Calu3 (cell line): Measurements from ENCODE around the gene MEF2A. TPM values are rescaled to one million over a fixed set of nuclear protein-coding genes. Genes with fewer than 3 reads are reported as not detected.

ENCODE experiments used
- BruUV-seq: library from RNA; stranded (reverse); fragments of 400-500 nt; replicated peaks from 2 replicates; lab custom pipeline; 2021; lab: Mats Ljungman, UMichigan
- CTCF ChIA-PET: fragments of 300-600 bp; sonication (Branson Sonifier 250); formaldehyde crosslinking; loops from one replicate; lab custom pipeline; 2022; ENCODE audit warnings: antibody characterized with exemption; lab: Charles Lee
- DNase-seq: peaks from one replicate; pipeline ENCODE4 v3.0.0; 2022
- H3K27ac Mint-ChIP-seq: one replicate; pipeline ENCODE4 v1.8.0; 2022; ENCODE audit warnings: mixed read lengths; ENCODE audit not compliant: unreplicated experiment
- H3K27me3 Mint-ChIP-seq: one replicate; pipeline ENCODE4 v1.8.0; 2022; ENCODE audit warnings: mixed read lengths; ENCODE audit not compliant: unreplicated experiment
- H3K36me3 Mint-ChIP-seq: one replicate; pipeline ENCODE4 v1.8.0; 2022; ENCODE audit warnings: mild to moderate bottlenecking, moderate library complexity, mixed read lengths; ENCODE audit not compliant: insufficient read depth, unreplicated experiment
- H3K4me1 Mint-ChIP-seq: one replicate; pipeline ENCODE4 v1.8.0; 2022; ENCODE audit warnings: mild to moderate bottlenecking, low read depth, mixed read lengths; ENCODE audit not compliant: unreplicated experiment
- H3K4me3 Mint-ChIP-seq: one replicate; pipeline ENCODE4 v1.8.0; 2022; ENCODE audit warnings: mild to moderate bottlenecking, low read depth, moderate library complexity, mixed read lengths; ENCODE audit not compliant: unreplicated experiment
- H3K9me3 Mint-ChIP-seq: one replicate; pipeline ENCODE4 v1.8.0; 2022; ENCODE audit warnings: low read depth, mixed read lengths; ENCODE audit not compliant: unreplicated experiment
- intact Hi-C: fragments of 100-400 bp; cut with micrococcal nuclease; formaldehyde crosslinking; loops from one replicate; pipeline ENCODE4 v1.10.0; 2022; ENCODE audit not compliant: unreplicated experiment
- total RNA-seq: library from RNA; stranded (reverse); gene quantifications from 2 replicates; pipeline ENCODE4 v1.2.3, GENCODE V29; 2022
- TF ChIP-seq, protein P1 (sequence below): fragments of 200-600 bp; IDR thresholded peaks from one replicate; pipeline ENCODE4 v1.8.0; 2022; ENCODE audit warnings: antibody characterized with exemption; ENCODE audit not compliant: unreplicated experiment

Gene MEF2A
- total RNA-seq, 1 experiment from 2014 or later: 33.6 TPM

DNA sequence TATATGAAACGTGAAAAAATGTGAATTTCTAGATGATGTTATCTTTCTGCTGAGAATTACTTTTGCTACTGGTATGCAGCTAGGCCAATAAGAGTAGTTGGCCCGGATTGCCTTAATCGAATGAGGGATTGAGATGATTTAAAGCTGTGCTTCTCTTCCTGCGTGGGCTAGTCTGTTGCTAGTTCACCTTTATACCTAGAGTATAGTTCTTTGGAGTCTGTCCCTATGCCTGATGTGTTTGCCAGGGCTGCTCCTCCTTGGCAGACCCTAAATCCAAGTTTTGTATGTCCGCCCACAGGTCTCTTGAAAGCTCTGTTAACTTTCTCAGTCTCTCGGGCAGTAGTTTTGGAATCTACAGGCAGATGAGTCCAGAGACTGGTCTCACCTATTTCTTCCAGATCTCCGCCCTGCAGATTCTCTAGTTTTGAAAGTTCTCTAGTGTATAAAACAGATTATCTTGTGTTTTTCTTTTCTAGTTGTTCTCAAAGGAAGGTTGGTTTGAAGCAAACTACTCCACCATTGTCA, 64.9 kb downstream of the MEF2A start:
- no peak for DNase-seq
- H3K27ac Mint-ChIP-seq: no peak overlapping the region
- peaks cover 45% of the 10 kb centered on the region for H3K4me1 Mint-ChIP-seq
- no peak overlapping the region for H3K4me3 Mint-ChIP-seq
- CTCF ChIA-PET: interaction anchor here (0.6 kb wide), 2 partner anchors 25 to 102 kb away, joined by 3 to 5 read pairs; partner anchors contain the start of gene LYSMD4
- no peaks in the 10 kb centered on the region for H3K27me3 Mint-ChIP-seq
- H3K36me3 Mint-ChIP-seq: no peaks in the 10 kb centered on the region
- BruUV-seq: no TSS peak
- TF ChIP-seq, protein P1, sequence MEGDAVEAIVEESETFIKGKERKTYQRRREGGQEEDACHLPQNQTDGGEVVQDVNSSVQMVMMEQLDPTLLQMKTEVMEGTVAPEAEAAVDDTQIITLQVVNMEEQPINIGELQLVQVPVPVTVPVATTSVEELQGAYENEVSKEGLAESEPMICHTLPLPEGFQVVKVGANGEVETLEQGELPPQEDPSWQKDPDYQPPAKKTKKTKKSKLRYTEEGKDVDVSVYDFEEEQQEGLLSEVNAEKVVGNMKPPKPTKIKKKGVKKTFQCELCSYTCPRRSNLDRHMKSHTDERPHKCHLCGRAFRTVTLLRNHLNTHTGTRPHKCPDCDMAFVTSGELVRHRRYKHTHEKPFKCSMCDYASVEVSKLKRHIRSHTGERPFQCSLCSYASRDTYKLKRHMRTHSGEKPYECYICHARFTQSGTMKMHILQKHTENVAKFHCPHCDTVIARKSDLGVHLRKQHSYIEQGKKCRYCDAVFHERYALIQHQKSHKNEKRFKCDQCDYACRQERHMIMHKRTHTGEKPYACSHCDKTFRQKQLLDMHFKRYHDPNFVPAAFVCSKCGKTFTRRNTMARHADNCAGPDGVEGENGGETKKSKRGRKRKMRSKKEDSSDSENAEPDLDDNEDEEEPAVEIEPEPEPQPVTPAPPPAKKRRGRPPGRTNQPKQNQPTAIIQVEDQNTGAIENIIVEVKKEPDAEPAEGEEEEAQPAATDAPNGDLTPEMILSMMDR: no peak
- intact Hi-C loops: no loop called here
- peaks cover 2% of the 10 kb centered on the region for H3K9me3 Mint-ChIP-seq

GRCh38 chr15:99631255-99631654, 65.5 kb downstream of the MEF2A start:
- no peaks in the 10 kb centered on the region for H3K36me3 Mint-ChIP-seq
- H3K27me3 Mint-ChIP-seq: no peaks in the 10 kb centered on the region
- TF ChIP-seq, protein P1: no peak
- peaks cover 2% of the 10 kb centered on the region for H3K9me3 Mint-ChIP-seq
- CTCF ChIA-PET: interaction anchor here (0.6 kb wide), 1 partner anchor 26 kb away, joined by 5 read pairs; no protein-coding TSS in a partner anchor
- no peak overlapping the region for H3K4me3 Mint-ChIP-seq
- no TSS peak for BruUV-seq
- H3K4me1 Mint-ChIP-seq: peaks cover 45% of the 10 kb centered on the region
- H3K27ac Mint-ChIP-seq: no peak overlapping the region
- intact Hi-C loops: no loop called here
- DNase-seq: no peak

GRCh38 chr15:99632521-99632920, 66.7 kb downstream of the MEF2A start:
- DNase-seq: no peak
- H3K36me3 Mint-ChIP-seq: no peaks in the 10 kb centered on the region
- intact Hi-C loops: no loop called here
- H3K9me3 Mint-ChIP-seq: peaks cover 2% of the 10 kb centered on the region
- H3K27ac Mint-ChIP-seq: no peak overlapping the region
- H3K27me3 Mint-ChIP-seq: no peaks in the 10 kb centered on the region
- H3K4me1 Mint-ChIP-seq: peaks cover 32% of the 10 kb centered on the region
- no TSS peak for BruUV-seq
- TF ChIP-seq, protein P1: no peak
- CTCF ChIA-PET: no interaction called here
- H3K4me3 Mint-ChIP-seq: no peak overlapping the region

DNA sequence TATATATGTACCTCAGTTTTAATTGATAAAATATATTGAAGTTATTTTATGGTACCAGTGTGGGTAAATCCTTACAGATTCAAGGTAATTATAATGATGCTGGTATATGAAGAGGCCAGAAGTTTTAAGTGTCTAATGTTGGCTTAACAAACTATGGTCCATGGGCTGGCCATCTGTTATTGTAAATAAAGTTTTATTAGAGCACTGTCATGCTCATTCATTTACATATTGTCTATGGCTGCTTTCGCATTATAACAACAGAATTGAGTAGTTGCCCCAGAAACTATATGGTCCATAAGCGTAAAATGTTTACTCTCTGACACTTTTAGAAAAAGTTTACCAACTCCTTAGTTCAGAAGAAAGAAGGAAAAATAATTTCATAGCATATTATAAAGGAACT, 67.9 kb downstream of the MEF2A start:
- BruUV-seq: no TSS peak

More for the DNA sequence above, 67.9 kb downstream of the MEF2A start:
- H3K27ac Mint-ChIP-seq: no peak overlapping the region
- no peak overlapping the region for H3K4me3 Mint-ChIP-seq
- H3K36me3 Mint-ChIP-seq: peaks cover 6% of the 10 kb centered on the region
- TF ChIP-seq, protein P1: no peak
- H3K27me3 Mint-ChIP-seq: no peaks in the 10 kb centered on the region
- peaks cover 2% of the 10 kb centered on the region for H3K9me3 Mint-ChIP-seq
- CTCF ChIA-PET: no interaction called here
- intact Hi-C loops: no loop called here
- DNase-seq: no peak
- peaks cover 21% of the 10 kb centered on the region for H3K4me1 Mint-ChIP-seq
